WERI-Rb-1 (cell line): ENCODE measurements around the gene OR2V2.
"Not testable (repeated sequence)": the region's sequence is repeated elsewhere in the genome, so short reads cannot be mapped to it uniquely, and the experiment has no call there.

ENCODE experiments used
- DNase-seq: peaks from one replicate; pipeline ENCODE4 v3.0.0-alpha.2; 2020
- H3K27ac ChIP-seq: fragments of 250-450 bp; sonication (Bioruptor Pico); 2 replicates; pipeline ENCODE4 v1.5.1; 2020; ENCODE audit warnings: mild to moderate bottlenecking, moderate library complexity
- H3K27me3 ChIP-seq: fragments of 250-450 bp; sonication (Bioruptor Pico); 2 replicates; pipeline ENCODE4 v1.5.1; 2021; ENCODE audit warnings: mild to moderate bottlenecking, low read depth, moderate library complexity; ENCODE audit not compliant: insufficient read depth, severe bottlenecking
- H3K36me3 ChIP-seq: fragments of 250-450 bp; sonication (Bioruptor Pico); 2 replicates; pipeline ENCODE4 v1.5.1; 2020; ENCODE audit warnings: mild to moderate bottlenecking, moderate library complexity
- H3K4me3 ChIP-seq: 2 replicates; pipeline ENCODE4 v1.5.1; 2011; ENCODE audit warnings: low read depth, mild to moderate bottlenecking, control low read depth, low read length
- H3K9me3 ChIP-seq: fragments of 250-450 bp; sonication (Bioruptor Pico); 2 replicates; pipeline ENCODE4 v1.5.1; 2021; ENCODE audit warnings: mild to moderate bottlenecking, moderate library complexity; ENCODE audit not compliant: severe bottlenecking
- TF ChIP-seq, protein P1 (sequence below): IDR thresholded peaks from 2 replicates; pipeline ENCODE4 v1.5.1; 2011; ENCODE audit warnings: low read depth, mild to moderate bottlenecking, control low read depth, inconsistent platforms, low read length

The OR2V2 gene, protein sequence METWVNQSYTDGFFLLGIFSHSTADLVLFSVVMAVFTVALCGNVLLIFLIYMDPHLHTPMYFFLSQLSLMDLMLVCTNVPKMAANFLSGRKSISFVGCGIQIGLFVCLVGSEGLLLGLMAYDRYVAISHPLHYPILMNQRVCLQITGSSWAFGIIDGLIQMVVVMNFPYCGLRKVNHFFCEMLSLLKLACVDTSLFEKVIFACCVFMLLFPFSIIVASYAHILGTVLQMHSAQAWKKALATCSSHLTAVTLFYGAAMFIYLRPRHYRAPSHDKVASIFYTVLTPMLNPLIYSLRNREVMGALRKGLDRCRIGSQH

DNA sequence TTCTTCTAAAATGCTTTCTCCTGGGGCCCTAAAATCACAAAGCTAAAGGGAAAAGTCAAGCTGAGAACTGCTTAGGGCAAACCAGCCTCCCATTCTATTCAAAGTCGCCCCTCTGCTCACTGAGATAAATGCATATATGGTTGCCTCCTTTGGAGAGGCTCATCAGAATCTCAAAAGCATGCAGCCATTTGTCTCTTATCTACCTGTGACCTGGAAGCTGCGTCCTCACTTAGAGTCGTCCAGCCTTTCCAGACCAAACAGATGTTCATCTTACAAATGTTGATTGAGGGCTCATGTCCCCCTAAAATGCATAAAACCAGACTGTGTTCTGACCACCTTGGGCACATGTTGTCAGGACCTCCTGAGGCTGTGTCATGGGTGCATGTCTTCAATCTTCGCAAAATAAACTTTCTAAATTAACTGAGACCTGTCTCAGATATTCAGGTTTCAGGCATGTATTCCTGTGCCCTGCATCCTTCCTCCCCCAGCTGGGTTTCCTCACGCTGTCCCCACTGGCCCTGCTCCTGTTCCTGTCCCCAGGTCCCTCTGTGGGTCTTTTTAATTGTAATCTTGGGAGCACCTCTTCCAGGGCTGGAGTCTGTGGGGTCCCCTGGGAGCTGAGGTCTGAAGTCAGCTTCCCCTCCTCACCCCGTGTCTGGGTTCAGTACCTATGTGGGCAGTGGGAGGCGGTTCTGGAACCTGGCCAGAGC is at the start of gene OR2V2:
OR2V2 (plus strand) TSS at position 660 of the 710 bp plus-strand sequence. CDS start 7,357 bp downstream, outside the sequence.
- H3K27ac ChIP-seq, H3K9me3 ChIP-seq, H3K4me3 ChIP-seq, DNase-seq, H3K36me3 ChIP-seq: not testable (repeated sequence)
- H3K27me3 ChIP-seq = peaks cover 12% of the 10 kb centered on the region

DNA sequence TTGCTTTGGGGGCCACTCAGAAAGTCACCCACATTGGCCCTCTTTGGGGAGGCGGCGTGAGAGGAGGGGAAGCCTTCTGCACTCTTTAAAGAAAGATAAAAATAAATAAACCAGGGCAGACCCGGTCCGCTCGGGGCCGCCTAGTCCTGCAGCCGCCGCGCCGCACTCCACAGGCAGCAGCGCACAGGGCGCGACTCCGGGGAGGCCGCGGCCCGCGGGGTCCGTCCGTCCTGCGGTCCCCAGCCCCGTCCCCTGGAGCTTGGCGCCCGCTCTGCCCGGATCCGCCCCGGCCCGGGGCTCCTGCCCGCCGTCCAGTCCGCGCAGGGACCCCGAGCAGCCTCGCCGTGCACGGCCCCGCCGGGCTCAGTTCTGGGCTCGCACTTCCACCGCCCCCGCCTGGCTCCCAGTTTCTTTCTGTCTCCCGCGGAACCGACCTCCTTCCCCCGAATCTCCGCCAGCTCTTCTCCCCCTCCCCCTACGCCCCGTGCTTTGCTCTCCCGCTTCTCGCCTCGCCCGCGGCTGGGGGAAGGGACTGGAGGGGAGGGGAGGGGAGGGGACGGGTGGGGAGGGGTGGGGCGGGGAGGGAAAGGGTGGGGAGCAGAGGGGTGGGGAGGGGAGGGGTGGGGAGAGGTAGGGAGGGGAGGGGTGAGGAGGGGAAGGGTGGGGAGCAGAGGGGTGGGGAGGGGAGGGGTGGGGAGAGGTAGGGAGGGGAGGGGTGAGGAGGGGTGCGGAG is 49.5 kb upstream of the OR2V2 start:
- H3K4me3 ChIP-seq = not testable (repeated sequence)

DNA sequence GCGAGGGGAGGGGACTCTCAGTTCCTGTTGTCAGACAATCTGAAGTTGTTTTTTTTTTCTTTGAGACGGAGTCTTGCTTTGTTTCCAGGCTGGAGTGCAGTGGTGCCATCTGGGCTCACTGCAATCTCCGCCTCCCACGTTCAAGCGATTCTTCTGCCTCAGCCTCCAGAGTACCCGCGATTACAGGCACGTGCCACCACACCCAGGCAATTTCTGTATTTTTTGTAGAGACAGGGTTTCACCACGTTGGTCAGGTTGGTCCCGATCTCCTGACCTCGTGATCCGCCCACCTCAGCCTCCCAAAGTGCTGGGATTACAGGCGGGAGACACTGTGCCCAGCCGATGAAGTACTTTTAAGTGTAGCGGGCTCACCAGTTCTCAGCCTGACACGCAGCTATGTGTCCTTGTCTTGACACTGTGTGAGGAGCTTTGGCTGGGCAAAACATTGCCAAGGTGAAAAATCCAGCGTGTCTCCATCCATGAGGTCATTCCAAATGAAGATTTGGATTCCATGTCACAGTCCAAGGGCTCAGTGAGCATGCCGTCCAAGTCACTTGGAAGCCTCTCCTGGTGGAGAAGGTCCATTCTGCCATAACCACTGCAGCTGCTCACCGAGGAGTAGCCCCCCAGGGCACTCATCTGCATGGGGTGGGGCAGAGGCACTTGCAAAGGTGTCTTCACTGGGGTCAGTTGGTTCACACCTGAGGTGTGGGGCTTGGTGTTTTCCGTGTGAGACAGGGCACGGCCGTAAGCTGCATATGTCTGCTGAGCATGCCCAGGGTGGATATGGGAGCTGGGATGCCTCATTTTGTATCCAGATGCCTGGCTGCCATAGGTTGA is 48.4 kb upstream of the OR2V2 start:
- no peak overlapping the region for H3K27ac ChIP-seq
- TF ChIP-seq, protein P1, sequence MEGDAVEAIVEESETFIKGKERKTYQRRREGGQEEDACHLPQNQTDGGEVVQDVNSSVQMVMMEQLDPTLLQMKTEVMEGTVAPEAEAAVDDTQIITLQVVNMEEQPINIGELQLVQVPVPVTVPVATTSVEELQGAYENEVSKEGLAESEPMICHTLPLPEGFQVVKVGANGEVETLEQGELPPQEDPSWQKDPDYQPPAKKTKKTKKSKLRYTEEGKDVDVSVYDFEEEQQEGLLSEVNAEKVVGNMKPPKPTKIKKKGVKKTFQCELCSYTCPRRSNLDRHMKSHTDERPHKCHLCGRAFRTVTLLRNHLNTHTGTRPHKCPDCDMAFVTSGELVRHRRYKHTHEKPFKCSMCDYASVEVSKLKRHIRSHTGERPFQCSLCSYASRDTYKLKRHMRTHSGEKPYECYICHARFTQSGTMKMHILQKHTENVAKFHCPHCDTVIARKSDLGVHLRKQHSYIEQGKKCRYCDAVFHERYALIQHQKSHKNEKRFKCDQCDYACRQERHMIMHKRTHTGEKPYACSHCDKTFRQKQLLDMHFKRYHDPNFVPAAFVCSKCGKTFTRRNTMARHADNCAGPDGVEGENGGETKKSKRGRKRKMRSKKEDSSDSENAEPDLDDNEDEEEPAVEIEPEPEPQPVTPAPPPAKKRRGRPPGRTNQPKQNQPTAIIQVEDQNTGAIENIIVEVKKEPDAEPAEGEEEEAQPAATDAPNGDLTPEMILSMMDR = no peak
- no peak overlapping the region for H3K4me3 ChIP-seq
- DNase-seq = no peak
- no peaks in the 10 kb centered on the region for H3K9me3 ChIP-seq
- H3K27me3 ChIP-seq = peaks cover 16% of the 10 kb centered on the region
- H3K36me3 ChIP-seq = no peaks in the 10 kb centered on the region

More for the DNA sequence above, 49.5 kb upstream of the OR2V2 start:
- H3K27me3 ChIP-seq = peaks cover 16% of the 10 kb centered on the region
- not testable (repeated sequence) for H3K9me3 ChIP-seq, H3K36me3 ChIP-seq, H3K27ac ChIP-seq, DNase-seq

DNA sequence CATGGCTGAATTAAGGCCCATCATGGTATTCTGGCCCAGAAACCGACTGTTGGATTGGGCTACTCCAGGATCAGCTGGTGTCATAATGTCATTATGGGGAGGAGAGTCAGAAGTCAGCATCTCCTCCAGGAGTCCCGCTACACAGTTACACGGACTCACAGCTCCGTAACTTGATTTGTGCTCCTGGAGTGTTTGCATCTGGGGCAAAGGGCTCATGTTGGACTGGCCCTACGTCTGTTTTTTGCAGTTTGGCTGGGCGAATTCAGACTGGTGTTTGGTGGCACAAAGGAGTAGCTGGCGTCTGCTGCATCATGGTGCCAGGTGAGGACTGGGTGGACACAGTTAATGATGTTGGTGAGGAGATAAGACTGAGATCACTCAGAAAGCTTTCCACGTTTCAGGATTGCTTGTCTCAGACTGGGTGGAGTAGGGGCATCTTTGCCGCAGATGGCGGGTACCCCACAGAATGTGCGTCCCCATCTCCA is 47.7 kb upstream of the OR2V2 start:
- no peak overlapping the region for H3K4me3 ChIP-seq
- H3K27ac ChIP-seq = no peak overlapping the region
- no peaks in the 10 kb centered on the region for H3K9me3 ChIP-seq
- TF ChIP-seq, protein P1 = no peak
- peaks cover 16% of the 10 kb centered on the region for H3K27me3 ChIP-seq
- no peak for DNase-seq
- no peaks in the 10 kb centered on the region for H3K36me3 ChIP-seq

DNA sequence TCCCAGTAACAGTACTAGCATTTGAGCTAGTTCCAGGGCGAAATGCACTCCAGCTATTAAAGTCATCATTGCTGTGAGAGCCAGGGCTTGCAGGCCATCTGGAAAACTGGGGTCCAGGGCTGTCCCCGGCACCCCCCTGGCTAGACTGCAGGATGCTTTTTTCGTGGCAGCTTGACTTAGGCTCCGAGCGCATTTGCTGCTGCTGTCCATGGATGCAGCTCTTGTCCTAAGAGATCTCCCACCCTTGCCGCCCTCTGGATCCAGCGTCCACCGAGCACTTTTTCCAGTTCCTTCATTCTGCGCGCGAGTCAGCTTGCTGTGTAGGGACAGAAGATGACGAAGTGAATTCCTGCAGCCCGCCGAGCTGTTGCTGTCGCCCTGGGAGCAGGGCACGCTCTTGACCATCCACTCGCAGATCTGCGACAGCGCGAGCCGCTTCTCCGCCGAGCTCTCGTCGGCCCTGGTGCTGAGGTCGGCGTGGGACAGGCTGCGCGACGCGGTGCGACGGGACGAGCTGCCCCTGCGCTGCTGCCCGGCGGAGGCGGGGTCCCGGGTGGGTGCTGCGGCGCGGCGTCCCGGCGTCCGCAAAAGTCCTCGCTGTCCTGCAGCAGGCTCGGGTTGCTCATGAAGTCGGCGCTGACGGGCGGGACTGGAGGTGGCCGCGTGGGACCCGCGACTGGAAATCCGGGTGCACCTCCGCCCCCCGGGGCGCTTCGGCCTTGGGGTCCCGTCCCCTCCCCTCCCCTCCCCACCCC is 47.1 kb upstream of the OR2V2 start:
- no peak for DNase-seq
- no peak overlapping the region for H3K27ac ChIP-seq
- H3K27me3 ChIP-seq = peaks cover 16% of the 10 kb centered on the region
- no peaks in the 10 kb centered on the region for H3K9me3 ChIP-seq
- no peak overlapping the region for H3K4me3 ChIP-seq
- TF ChIP-seq, protein P1 = no peak
- H3K36me3 ChIP-seq = no peaks in the 10 kb centered on the region

DNA sequence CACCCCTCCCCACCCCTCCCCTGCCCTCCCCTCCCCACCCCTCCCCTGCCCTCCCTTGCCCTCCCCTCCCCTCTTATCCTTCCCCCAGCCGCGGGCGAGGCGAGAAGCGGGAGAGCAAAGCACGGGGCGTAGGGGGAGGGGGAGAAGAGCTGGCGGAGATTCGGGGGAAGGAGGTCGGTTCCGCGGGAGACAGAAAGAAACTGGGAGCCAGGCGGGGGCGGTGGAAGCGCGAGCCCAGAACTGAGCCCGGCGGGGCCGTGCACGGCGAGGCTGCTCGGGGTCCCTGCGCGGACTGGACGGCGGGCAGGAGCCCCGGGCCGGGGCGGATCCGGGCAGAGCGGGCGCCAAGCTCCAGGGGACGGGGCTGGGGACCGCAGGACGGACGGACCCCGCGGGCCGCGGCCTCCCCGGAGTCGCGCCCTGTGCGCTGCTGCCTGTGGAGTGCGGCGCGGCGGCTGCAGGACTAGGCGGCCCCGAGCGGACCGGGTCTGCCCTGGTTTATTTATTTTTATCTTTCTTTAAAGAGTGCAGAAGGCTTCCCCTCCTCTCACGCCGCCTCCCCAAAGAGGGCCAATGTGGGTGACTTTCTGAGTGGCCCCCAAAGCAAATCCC is 46.2 kb upstream of the OR2V2 start:
- H3K27ac ChIP-seq, H3K4me3 ChIP-seq, H3K9me3 ChIP-seq: not testable (repeated sequence)

DNA sequence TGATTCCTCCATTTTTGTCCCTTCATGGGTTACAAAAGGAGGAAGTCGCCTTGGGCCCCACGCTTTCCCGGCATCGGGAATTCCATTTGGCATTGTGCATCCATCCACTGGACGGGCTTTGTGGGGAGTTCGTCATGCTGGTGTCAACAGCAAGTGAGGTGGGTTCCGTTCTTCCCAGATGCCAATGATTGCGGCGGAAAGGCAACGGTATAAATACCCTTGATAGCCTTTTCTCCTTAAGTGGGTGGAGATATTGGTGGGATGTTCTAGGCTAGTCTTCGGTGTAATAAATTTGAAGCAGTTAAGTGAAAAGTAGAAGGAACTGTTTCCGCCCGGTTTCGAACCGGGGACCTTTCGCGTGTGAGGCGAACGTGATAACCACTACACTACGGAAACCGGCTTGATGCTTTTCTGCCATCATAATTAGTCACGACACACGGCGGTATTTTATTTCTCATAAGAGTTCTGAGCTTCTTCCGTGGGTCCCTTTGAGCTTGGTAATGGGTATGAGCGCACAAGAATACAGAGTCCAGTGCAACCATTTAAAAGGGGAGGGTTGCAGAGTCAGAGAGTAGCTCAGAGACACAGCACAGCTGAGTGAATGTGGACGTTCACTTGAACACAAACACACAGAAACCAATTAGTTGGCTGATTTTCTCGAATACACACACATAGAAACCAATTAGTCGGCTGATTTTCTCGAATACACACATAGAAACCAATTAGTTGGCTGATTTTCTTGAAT is 45.3 kb upstream of the OR2V2 start:
- not testable (repeated sequence) for H3K9me3 ChIP-seq, H3K36me3 ChIP-seq, H3K27ac ChIP-seq, DNase-seq, H3K4me3 ChIP-seq
- H3K27me3 ChIP-seq = peaks cover 20% of the 10 kb centered on the region

More for the DNA sequence above, 46.2 kb upstream of the OR2V2 start:
- DNase-seq, H3K36me3 ChIP-seq: not testable (repeated sequence)
- peaks cover 16% of the 10 kb centered on the region for H3K27me3 ChIP-seq

DNA sequence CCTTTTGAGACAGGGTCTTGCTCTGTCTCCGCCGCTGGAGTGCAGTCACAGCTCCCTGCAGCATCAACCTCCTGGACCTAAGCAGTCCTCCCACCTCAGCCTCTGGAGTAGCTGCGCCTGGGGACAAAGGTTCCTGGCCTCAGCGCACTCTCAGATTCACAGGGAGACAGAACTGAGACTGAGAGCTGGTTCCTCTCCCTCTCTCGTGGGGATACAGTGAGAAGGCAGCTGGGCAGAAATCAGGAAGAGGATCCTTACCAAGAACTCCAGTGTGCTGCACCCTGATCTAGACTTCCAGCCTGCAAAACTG is 43.2 kb upstream of the OR2V2 start:
- not testable (repeated sequence) for H3K36me3 ChIP-seq, H3K27ac ChIP-seq, H3K9me3 ChIP-seq, H3K4me3 ChIP-seq, DNase-seq
- peaks cover 15% of the 10 kb centered on the region for H3K27me3 ChIP-seq
